ENCODE results near the gene KCNJ4.

- TF ChIP-seq CTCF (IDR thresholded peaks at IDR 0.05) (no peak), TCF7L2 (IDR thresholded peaks at IDR 0.05; ENCODE audit: low read depth, low read length) (no peak), REST (IDR thresholded peaks at IDR 0.05; ENCODE audit: insufficient read depth in 1 of 2, low read depth in 2 of 2, low read length in 1 of 2) (no peak), SIN3A (IDR thresholded peaks at IDR 0.05; ENCODE audit: borderline replicate concordance, insufficient read depth, low read depth, low read length) (no peak), POLR2AphosphoS5 (IDR thresholded peaks at IDR 0.05; ENCODE audit: low read depth, low read length) (no peak)
Observed at GRCh38 chr22:38422611-38423511, 32.1 kb downstream of the KCNJ4 start.

Measured in Panc1 (cell line).